ENCODE measurements around the gene LTBP1. TPM values are rescaled to one million over a fixed set of nuclear protein-coding genes. Genes with fewer than 3 reads are reported as not detected.

Gene LTBP1
- total and polyA plus RNA-seq, 2 experiments from 2014 or later: 15.7 to 49.8 TPM

DNA sequence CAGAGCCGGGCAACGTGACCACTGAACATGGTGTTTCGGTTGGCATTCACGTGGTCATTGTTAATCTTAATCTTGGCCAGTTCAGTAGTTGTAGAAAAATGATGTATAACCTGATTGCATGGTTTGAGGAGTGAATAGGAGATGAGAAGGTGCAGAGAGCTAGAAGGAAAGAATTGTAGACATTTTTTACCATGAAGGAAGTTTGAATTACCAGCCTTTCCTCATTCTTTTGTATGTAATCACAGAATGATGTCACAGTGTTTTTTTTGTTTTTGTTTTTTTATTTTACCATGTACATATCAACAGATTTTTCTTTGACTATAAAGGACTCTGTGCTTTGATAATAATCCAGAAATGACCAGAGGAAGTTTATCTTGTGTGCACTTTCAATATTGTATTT, 126.3 kb downstream of the LTBP1 start:
- Histone ChIP-seq H3K79me2 (replicated peaks; ENCODE audit: insufficient read depth) (no peaks in the 10 kb centered on the region), H3K27me3 (ENCODE audit: insufficient read depth) (no peaks in the 10 kb centered on the region), H4K20me1 (replicated peaks; ENCODE audit: insufficient read depth) (no peaks in the 10 kb centered on the region), H3K4me1 (ENCODE audit: insufficient read depth) (no peaks in the 10 kb centered on the region), H3K4me2 (no peak overlapping the region), H3K36me3 (ENCODE audit: insufficient read depth) (no peaks in the 10 kb centered on the region), H3K9me2 (ENCODE audit: insufficient read depth) (peaks cover 8% of the 10 kb centered on the region; the same call in 1 of the 2 replicates), H3K4me3 (no peak overlapping the region), H3F3A (replicated peaks; ENCODE audit: low read depth) (no peaks in the 10 kb centered on the region), H3K27ac (ENCODE audit: low read depth) (no peak overlapping the region), H2AFZ (no peak overlapping the region)
- Mint-ChIP-seq H3K4me1 (no peaks in the 10 kb centered on the region), H3K36me3 (ENCODE audit: low read depth) (no peaks in the 10 kb centered on the region), H3K27me3 (ENCODE audit: insufficient read depth, low read depth, poor library complexity) (no peaks in the 10 kb centered on the region), H3K27ac (no peak overlapping the region), H3K9me3 (no peaks in the 10 kb centered on the region), H3K4me3 (no peak overlapping the region)
- DNase-seq (ENCODE audit: low spot score) (no peak), ATAC-seq (no peak)
- TF ChIP-seq ZNF114 (CRISPR knock-in tag; IDR thresholded peaks at IDR 0.05): no peak
- TF ChIP-seq EZH2 (IDR thresholded peaks at IDR 0.05; ENCODE audit: low read depth, unreplicated experiment): no peak
- TF ChIP-seq, protein P1, sequence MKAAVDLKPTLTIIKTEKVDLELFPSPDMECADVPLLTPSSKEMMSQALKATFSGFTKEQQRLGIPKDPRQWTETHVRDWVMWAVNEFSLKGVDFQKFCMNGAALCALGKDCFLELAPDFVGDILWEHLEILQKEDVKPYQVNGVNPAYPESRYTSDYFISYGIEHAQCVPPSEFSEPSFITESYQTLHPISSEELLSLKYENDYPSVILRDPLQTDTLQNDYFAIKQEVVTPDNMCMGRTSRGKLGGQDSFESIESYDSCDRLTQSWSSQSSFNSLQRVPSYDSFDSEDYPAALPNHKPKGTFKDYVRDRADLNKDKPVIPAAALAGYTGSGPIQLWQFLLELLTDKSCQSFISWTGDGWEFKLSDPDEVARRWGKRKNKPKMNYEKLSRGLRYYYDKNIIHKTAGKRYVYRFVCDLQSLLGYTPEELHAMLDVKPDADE (IDR thresholded peaks at IDR 0.05): no peak
- TF ChIP-seq ZNF331 (CRISPR knock-in tag; IDR thresholded peaks at IDR 0.05; ENCODE audit: low read depth): no peak
- no peak for TF ChIP-seq POLR2AphosphoS5 (IDR thresholded peaks at IDR 0.05; ENCODE audit: low read depth)
- no peak for TF ChIP-seq EZH2phosphoT487 (IDR thresholded peaks at IDR 0.05; ENCODE audit: unreplicated experiment)
- TF ChIP-seq STAT1 (IDR thresholded peaks at IDR 0.05; ENCODE audit: unreplicated experiment): no peak
- TF ChIP-seq, protein P2, sequence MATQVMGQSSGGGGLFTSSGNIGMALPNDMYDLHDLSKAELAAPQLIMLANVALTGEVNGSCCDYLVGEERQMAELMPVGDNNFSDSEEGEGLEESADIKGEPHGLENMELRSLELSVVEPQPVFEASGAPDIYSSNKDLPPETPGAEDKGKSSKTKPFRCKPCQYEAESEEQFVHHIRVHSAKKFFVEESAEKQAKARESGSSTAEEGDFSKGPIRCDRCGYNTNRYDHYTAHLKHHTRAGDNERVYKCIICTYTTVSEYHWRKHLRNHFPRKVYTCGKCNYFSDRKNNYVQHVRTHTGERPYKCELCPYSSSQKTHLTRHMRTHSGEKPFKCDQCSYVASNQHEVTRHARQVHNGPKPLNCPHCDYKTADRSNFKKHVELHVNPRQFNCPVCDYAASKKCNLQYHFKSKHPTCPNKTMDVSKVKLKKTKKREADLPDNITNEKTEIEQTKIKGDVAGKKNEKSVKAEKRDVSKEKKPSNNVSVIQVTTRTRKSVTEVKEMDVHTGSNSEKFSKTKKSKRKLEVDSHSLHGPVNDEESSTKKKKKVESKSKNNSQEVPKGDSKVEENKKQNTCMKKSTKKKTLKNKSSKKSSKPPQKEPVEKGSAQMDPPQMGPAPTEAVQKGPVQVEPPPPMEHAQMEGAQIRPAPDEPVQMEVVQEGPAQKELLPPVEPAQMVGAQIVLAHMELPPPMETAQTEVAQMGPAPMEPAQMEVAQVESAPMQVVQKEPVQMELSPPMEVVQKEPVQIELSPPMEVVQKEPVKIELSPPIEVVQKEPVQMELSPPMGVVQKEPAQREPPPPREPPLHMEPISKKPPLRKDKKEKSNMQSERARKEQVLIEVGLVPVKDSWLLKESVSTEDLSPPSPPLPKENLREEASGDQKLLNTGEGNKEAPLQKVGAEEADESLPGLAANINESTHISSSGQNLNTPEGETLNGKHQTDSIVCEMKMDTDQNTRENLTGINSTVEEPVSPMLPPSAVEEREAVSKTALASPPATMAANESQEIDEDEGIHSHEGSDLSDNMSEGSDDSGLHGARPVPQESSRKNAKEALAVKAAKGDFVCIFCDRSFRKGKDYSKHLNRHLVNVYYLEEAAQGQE (IDR thresholded peaks at IDR 0.05; ENCODE audit: unreplicated experiment): no peak
- TF ChIP-seq CREB1 (CRISPR knock-in tag; IDR thresholded peaks at IDR 0.05; ENCODE audit: low read depth): no peak
- TF ChIP-seq NANOG (IDR thresholded peaks at IDR 0.05; ENCODE audit: borderline replicate concordance): no peak
- TF ChIP-seq, protein P3, sequence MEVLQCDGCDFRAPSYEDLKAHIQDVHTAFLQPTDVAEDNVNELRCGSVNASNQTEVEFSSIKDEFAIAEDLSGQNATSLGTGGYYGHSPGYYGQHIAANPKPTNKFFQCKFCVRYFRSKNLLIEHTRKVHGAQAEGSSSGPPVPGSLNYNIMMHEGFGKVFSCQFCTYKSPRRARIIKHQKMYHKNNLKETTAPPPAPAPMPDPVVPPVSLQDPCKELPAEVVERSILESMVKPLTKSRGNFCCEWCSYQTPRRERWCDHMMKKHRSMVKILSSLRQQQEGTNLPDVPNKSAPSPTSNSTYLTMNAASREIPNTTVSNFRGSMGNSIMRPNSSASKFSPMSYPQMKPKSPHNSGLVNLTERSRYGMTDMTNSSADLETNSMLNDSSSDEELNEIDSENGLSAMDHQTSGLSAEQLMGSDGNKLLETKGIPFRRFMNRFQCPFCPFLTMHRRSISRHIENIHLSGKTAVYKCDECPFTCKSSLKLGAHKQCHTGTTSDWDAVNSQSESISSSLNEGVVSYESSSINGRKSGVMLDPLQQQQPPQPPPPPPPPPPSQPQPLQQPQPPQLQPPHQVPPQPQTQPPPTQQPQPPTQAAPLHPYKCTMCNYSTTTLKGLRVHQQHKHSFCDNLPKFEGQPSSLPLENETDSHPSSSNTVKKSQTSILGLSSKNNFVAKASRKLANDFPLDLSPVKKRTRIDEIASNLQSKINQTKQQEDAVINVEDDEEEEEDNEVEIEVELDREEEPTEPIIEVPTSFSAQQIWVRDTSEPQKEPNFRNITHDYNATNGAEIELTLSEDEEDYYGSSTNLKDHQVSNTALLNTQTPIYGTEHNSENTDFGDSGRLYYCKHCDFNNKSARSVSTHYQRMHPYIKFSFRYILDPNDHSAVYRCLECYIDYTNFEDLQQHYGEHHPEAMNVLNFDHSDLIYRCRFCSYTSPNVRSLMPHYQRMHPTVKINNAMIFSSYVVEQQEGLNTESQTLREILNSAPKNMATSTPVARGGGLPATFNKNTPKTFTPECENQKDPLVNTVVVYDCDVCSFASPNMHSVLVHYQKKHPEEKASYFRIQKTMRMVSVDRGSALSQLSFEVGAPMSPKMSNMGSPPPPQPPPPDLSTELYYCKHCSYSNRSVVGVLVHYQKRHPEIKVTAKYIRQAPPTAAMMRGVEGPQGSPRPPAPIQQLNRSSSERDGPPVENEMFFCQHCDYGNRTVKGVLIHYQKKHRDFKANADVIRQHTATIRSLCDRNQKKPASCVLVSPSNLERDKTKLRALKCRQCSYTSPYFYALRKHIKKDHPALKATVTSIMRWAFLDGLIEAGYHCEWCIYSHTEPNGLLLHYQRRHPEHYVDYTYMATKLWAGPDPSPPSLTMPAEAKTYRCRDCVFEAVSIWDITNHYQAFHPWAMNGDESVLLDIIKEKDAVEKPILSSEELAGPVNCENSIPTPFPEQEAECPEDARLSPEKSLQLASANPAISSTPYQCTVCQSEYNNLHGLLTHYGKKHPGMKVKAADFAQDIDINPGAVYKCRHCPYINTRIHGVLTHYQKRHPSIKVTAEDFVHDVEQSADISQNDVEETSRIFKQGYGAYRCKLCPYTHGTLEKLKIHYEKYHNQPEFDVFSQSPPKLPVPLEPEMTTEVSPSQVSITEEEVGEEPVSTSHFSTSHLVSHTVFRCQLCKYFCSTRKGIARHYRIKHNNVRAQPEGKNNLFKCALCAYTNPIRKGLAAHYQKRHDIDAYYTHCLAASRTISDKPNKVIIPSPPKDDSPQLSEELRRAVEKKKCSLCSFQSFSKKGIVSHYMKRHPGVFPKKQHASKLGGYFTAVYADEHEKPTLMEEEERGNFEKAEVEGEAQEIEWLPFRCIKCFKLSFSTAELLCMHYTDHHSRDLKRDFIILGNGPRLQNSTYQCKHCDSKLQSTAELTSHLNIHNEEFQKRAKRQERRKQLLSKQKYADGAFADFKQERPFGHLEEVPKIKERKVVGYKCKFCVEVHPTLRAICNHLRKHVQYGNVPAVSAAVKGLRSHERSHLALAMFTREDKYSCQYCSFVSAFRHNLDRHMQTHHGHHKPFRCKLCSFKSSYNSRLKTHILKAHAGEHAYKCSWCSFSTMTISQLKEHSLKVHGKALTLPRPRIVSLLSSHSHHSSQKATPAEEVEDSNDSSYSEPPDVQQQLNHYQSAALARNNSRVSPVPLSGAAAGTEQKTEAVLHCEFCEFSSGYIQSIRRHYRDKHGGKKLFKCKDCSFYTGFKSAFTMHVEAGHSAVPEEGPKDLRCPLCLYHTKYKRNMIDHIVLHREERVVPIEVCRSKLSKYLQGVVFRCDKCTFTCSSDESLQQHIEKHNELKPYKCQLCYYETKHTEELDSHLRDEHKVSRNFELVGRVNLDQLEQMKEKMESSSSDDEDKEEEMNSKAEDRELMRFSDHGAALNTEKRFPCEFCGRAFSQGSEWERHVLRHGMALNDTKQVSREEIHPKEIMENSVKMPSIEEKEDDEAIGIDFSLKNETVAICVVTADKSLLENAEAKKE (CRISPR knock-in tag; IDR thresholded peaks at IDR 0.05): no peak
- TF ChIP-seq JUNB (IDR thresholded peaks at IDR 0.05; ENCODE audit: unreplicated experiment): no peak
- TF ChIP-seq, protein P4, sequence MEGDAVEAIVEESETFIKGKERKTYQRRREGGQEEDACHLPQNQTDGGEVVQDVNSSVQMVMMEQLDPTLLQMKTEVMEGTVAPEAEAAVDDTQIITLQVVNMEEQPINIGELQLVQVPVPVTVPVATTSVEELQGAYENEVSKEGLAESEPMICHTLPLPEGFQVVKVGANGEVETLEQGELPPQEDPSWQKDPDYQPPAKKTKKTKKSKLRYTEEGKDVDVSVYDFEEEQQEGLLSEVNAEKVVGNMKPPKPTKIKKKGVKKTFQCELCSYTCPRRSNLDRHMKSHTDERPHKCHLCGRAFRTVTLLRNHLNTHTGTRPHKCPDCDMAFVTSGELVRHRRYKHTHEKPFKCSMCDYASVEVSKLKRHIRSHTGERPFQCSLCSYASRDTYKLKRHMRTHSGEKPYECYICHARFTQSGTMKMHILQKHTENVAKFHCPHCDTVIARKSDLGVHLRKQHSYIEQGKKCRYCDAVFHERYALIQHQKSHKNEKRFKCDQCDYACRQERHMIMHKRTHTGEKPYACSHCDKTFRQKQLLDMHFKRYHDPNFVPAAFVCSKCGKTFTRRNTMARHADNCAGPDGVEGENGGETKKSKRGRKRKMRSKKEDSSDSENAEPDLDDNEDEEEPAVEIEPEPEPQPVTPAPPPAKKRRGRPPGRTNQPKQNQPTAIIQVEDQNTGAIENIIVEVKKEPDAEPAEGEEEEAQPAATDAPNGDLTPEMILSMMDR (conservative IDR thresholded peaks at IDR 0.05; ENCODE audit: low read depth in 2 of 2): no peak

Data from GM23338 (cell line).